Neural cell (in vitro differentiated cells): ENCODE results near the gene CNTNAP2. TPM values are rescaled to one million over a fixed set of nuclear protein-coding genes. Genes with fewer than 3 reads are reported as not detected.

Experiments
- H2AFZ ChIP-seq: fragments of 200-600, 300-800 bp; sonication (generic), shearing (Covaris generic); 2 replicates; pipeline ENCODE4 v1.6.0; 2014; ENCODE audit warnings: low read depth, mild to moderate bottlenecking, antibody characterized with exemption, low read length, moderate library complexity
- H3F3A ChIP-seq: fragments of 200-600 bp; shearing (Covaris generic); 2 replicates; pipeline ENCODE4 v1.6.1; 2016; ENCODE audit warnings: mild to moderate bottlenecking, moderate library complexity, mixed read lengths, antibody characterized with exemption, low read length; ENCODE audit not compliant: insufficient read depth, poor library complexity, severe bottlenecking
- H3K27ac ChIP-seq: fragments of 200-600, 300-800 bp; sonication (generic), shearing (Covaris generic); 2 replicates; pipeline ENCODE4 v1.5.1; 2014; ENCODE audit warnings: mild to moderate bottlenecking, low read length, moderate library complexity
- H3K27me3 ChIP-seq: fragments of 300-800, 200-600 bp; sonication (generic), shearing (Covaris generic); 2 replicates; pipeline ENCODE4 v1.6.0; 2014; ENCODE audit warnings: mild to moderate bottlenecking, low read depth, low read length, moderate library complexity; ENCODE audit not compliant: insufficient read depth
- H3K36me3 ChIP-seq: fragments of 300-800, 200-600 bp; sonication (generic), shearing (Covaris generic); 2 replicates; pipeline ENCODE4 v1.5.1; 2014; ENCODE audit warnings: mild to moderate bottlenecking, antibody characterized with exemption, low read length, moderate library complexity; ENCODE audit not compliant: insufficient read depth
- H3K4me2 ChIP-seq: fragments of 300-800, 200-600 bp; sonication (generic), shearing (Covaris generic); 2 replicates; pipeline ENCODE4 v1.6.0; 2014; ENCODE audit warnings: mild to moderate bottlenecking, low read length
- H3K4me3 ChIP-seq: fragments of 300-800, 200-600 bp; sonication (generic), shearing (Covaris generic); 2 replicates; pipeline ENCODE4 v1.5.1; 2014; ENCODE audit warnings: mild to moderate bottlenecking, low read length, moderate library complexity
- H3K79me2 ChIP-seq: fragments of 200-600 bp; shearing (Covaris generic); replicated peaks from 2 replicates; pipeline ENCODE4 v1.6.0; 2014; ENCODE audit warnings: mild to moderate bottlenecking, low read length, moderate library complexity; ENCODE audit not compliant: insufficient read depth
- H3K9ac ChIP-seq: fragments of 300-800, 200-600 bp; sonication (generic), shearing (Covaris generic); 2 replicates; pipeline ENCODE4 v1.6.1; 2016; ENCODE audit warnings: mild to moderate bottlenecking, low read length, mixed read lengths
- H3K9me2 ChIP-seq: fragments of 200-600 bp; shearing (Covaris generic); 2 replicates; pipeline ENCODE4 v1.6.1; 2016; ENCODE audit warnings: mild to moderate bottlenecking, low read length, mixed read lengths; ENCODE audit not compliant: insufficient read depth
- H3K9me3 ChIP-seq: fragments of 200-600, 300-800 bp; sonication (generic), shearing (Covaris generic); 2 replicates; pipeline ENCODE4 v1.6.1; 2016; ENCODE audit warnings: mild to moderate bottlenecking, mixed run types, low read length, moderate library complexity, mixed read lengths
- H4K20me1 ChIP-seq: fragments of 200-600 bp; shearing (Covaris generic); 2 replicates; pipeline ENCODE4 v1.6.1; 2016; ENCODE audit warnings: mild to moderate bottlenecking, mixed run types; ENCODE audit not compliant: insufficient read depth
- CTCF ChIP-seq: fragments of 450-650 bp; IDR thresholded peaks from 2 replicates; pipeline ENCODE4 v1.5.1; 2014; ENCODE audit warnings: antibody characterized with exemption, mild to moderate bottlenecking, moderate library complexity; ENCODE audit not compliant: poor library complexity, severe bottlenecking
- EP300 ChIP-seq: fragments of 450-650 bp; conservative IDR thresholded peaks from 2 replicates; pipeline ENCODE4 v1.6.1; 2014; ENCODE audit warnings: antibody characterized with exemption, mild to moderate bottlenecking, moderate library complexity; ENCODE audit not compliant: poor library complexity, severe bottlenecking
- EZH2 ChIP-seq: fragments of 200-600, 300-800 bp; shearing (Covaris generic), sonication (generic); IDR thresholded peaks from 2 replicates; pipeline ENCODE4 v1.6.1; 2014; ENCODE audit warnings: antibody characterized with exemption, low read length, borderline replicate concordance, mild to moderate bottlenecking; ENCODE audit not compliant: insufficient read depth, poor library complexity, severe bottlenecking
- MXI1 ChIP-seq: fragments of 450-650 bp; conservative IDR thresholded peaks from 2 replicates; pipeline ENCODE4 v1.6.1; 2014; ENCODE audit warnings: antibody characterized with exemption, mild to moderate bottlenecking; ENCODE audit not compliant: poor library complexity, severe bottlenecking
- POLR2AphosphoS5 ChIP-seq: IDR thresholded peaks from 2 replicates; pipeline ENCODE4 v1.6.1; 2012
- RAD21 ChIP-seq: fragments of 450-650 bp; conservative IDR thresholded peaks from 2 replicates; pipeline ENCODE4 v1.6.1; 2014; ENCODE audit warnings: antibody characterized with exemption, mild to moderate bottlenecking, moderate library complexity
- REST ChIP-seq: IDR thresholded peaks from 2 replicates; pipeline ENCODE4 v1.6.1; 2012; ENCODE audit warnings: borderline replicate concordance
- SMC3 ChIP-seq: fragments of 450-650 bp; conservative IDR thresholded peaks from 2 replicates; pipeline ENCODE4 v1.6.1; 2014; ENCODE audit warnings: antibody characterized with exemption, mild to moderate bottlenecking, moderate library complexity; ENCODE audit not compliant: poor library complexity
- TAF1 ChIP-seq: IDR thresholded peaks from 2 replicates; pipeline ENCODE4 v1.6.1; 2012; ENCODE audit warnings: low read depth
- polyA plus RNA-seq: library from polyadenylated mRNA; depleted of rRNA; stranded (reverse); fragments of >200 nt; gene quantifications from 2 replicates; pipeline ENCODE4 v1.2.3, GENCODE V29; 2014

Gene CNTNAP2
- polyA plus RNA-seq, 1 donor from 2014 or later, result 276 TPM

DNA sequence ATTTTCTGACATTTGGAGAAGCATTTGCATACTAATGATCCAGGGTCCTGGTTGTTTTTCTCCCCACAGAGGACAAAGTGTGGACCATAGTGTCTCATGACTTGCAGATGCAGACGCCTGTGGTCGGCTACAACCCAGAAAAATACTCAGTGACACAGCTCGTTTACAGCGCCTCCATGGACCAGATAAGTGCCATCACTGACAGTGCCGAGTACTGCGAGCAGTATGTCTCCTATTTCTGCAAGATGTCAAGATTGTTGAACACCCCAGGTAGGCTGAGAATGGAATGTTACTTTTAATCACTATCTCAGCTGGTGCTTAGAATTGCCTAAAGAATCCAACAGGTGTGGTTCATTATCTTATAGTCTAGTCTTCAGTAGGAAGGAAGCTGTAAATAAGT is 1522.4 kb downstream of the CNTNAP2 start:
- TF ChIP-seq CTCF (no peak), TAF1 (no peak), RAD21 (no peak), SMC3 (no peak), POLR2AphosphoS5 (no peak), EP300 (no peak), EZH2 (no peak), REST (no peak), MXI1 (no peak)
- Histone ChIP-seq H3K4me3 (no peak overlapping the region), H3K9me2 (no peaks in the 10 kb centered on the region), H3K27ac (no peak overlapping the region), H3K4me2 (no peak overlapping the region), H3K27me3 (no peaks in the 10 kb centered on the region), H3K36me3 (no peaks in the 10 kb centered on the region), H3K79me2 (no peaks in the 10 kb centered on the region), H4K20me1 (no peaks in the 10 kb centered on the region), H3F3A (no peaks in the 10 kb centered on the region), H2AFZ (no peak overlapping the region), H3K9me3 (no peaks in the 10 kb centered on the region), H3K9ac (no peak overlapping the region)

- Histone ChIP-seq H3K36me3 (no peaks in the 10 kb centered on the region), H3K27ac (no peak overlapping the region), H4K20me1 (no peaks in the 10 kb centered on the region), H3K4me2 (no peak overlapping the region), H2AFZ (no peak overlapping the region), H3K9me3 (no peaks in the 10 kb centered on the region), H3K9me2 (no peaks in the 10 kb centered on the region), H3K79me2 (no peaks in the 10 kb centered on the region), H3K27me3 (no peaks in the 10 kb centered on the region), H3F3A (no peaks in the 10 kb centered on the region), H3K9ac (no peak overlapping the region), H3K4me3 (no peak overlapping the region)
- TF ChIP-seq RAD21 (no peak), EZH2 (no peak), EP300 (no peak), CTCF (no peak), REST (no peak), POLR2AphosphoS5 (no peak), TAF1 (no peak), MXI1 (no peak), SMC3 (no peak)
Measured at GRCh38 chr7:147639751-147640150, 1523.2 kb downstream of the CNTNAP2 start.
